ENCODE measurements around the gene FIGN.

FIGN gene

DNA sequence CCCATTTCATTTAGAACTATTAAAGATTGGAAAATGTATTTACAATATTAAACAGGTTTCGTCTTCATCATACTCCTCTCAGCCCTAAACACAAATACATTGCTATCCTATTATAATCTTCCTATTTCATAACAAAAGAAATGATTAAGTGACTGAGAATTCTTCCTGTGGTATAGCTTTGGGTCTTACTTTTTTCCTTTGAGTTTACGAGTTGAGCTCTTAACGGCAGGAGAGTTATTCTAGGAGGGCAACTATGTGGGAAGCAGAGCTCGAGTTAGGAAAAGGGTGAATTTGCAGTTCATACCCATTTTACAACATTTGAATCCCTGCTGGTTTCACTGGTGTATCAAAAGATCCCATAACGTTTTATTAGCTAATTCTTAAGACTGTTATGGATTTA lies 105.0 kb downstream of the FIGN start:
- H3K27ac ChIP-seq (ENCODE audit: low read length): no peak overlapping the region
- TF ChIP-seq EZH2phosphoT487 (IDR thresholded peaks at IDR 0.05; ENCODE audit: low read depth): no peak
- TF ChIP-seq, protein P1, sequence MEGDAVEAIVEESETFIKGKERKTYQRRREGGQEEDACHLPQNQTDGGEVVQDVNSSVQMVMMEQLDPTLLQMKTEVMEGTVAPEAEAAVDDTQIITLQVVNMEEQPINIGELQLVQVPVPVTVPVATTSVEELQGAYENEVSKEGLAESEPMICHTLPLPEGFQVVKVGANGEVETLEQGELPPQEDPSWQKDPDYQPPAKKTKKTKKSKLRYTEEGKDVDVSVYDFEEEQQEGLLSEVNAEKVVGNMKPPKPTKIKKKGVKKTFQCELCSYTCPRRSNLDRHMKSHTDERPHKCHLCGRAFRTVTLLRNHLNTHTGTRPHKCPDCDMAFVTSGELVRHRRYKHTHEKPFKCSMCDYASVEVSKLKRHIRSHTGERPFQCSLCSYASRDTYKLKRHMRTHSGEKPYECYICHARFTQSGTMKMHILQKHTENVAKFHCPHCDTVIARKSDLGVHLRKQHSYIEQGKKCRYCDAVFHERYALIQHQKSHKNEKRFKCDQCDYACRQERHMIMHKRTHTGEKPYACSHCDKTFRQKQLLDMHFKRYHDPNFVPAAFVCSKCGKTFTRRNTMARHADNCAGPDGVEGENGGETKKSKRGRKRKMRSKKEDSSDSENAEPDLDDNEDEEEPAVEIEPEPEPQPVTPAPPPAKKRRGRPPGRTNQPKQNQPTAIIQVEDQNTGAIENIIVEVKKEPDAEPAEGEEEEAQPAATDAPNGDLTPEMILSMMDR (IDR thresholded peaks at IDR 0.05; ENCODE audit: low read depth, low read length): no peak
- no peaks in the 10 kb centered on the region for H3K36me3 ChIP-seq (replicated peaks; ENCODE audit: low read depth, low read length)
- no peak overlapping the region for H3K9ac ChIP-seq (ENCODE audit: low read length)
- H2AFZ ChIP-seq (ENCODE audit: low read depth, low read length): no peak overlapping the region
- H3K4me1 ChIP-seq (ENCODE audit: low read length): no peaks in the 10 kb centered on the region
- no peak overlapping the region for H3K4me3 ChIP-seq (ENCODE audit: low read length)
- H3K4me2 ChIP-seq (ENCODE audit: low read length): no peak overlapping the region
- H3K79me2 ChIP-seq (ENCODE audit: low read length): no peaks in the 10 kb centered on the region
- no peaks in the 10 kb centered on the region for H3K27me3 ChIP-seq (ENCODE audit: low read depth, low read length)
- H4K20me1 ChIP-seq (ENCODE audit: insufficient read depth, low read length): no peaks in the 10 kb centered on the region
- H3K9me3 ChIP-seq (ENCODE audit: insufficient read depth, low read length): no peaks in the 10 kb centered on the region; the same call in 1 of the 2 replicates

DNA sequence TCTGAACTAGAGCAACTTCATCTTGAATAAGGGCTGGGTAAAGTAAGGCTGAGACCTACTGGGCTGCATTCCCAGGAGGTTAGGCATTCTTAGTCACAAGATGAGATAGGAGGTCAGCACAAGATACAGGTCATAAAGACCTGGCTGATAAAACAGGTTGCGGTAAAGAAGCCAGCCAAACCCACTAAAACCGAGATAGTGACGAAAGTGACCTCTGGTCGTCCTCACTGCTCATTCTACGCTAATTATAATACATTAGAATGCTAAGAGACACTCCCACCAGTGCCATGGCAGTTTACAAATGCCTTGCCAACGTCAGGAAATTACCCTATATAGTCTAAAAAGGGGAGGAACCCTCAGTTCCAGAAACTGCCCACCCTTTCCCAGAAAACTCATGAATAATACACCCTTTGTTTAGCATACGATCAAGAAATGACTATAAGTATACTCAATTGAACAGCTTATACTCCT lies 109.1 kb downstream of the FIGN start:
- Histone ChIP-seq H3K4me2 (ENCODE audit: low read length) (no peak overlapping the region), H2AFZ (ENCODE audit: low read depth, low read length) (no peak overlapping the region), H3K79me2 (ENCODE audit: low read length) (no peaks in the 10 kb centered on the region), H3K36me3 (replicated peaks; ENCODE audit: low read depth, low read length) (no peaks in the 10 kb centered on the region), H3K27ac (ENCODE audit: low read length) (no peak overlapping the region), H3K9ac (ENCODE audit: low read length) (no peak overlapping the region), H3K4me1 (ENCODE audit: low read length) (no peaks in the 10 kb centered on the region), H4K20me1 (ENCODE audit: insufficient read depth, low read length) (no peaks in the 10 kb centered on the region), H3K9me3 (ENCODE audit: insufficient read depth, low read length) (no peaks in the 10 kb centered on the region; the same call in 1 of the 2 replicates), H3K27me3 (ENCODE audit: low read depth, low read length) (no peaks in the 10 kb centered on the region), H3K4me3 (ENCODE audit: low read length) (no peak overlapping the region)
- TF ChIP-seq, protein P1 (IDR thresholded peaks at IDR 0.05; ENCODE audit: low read depth, low read length): no peak

DNA sequence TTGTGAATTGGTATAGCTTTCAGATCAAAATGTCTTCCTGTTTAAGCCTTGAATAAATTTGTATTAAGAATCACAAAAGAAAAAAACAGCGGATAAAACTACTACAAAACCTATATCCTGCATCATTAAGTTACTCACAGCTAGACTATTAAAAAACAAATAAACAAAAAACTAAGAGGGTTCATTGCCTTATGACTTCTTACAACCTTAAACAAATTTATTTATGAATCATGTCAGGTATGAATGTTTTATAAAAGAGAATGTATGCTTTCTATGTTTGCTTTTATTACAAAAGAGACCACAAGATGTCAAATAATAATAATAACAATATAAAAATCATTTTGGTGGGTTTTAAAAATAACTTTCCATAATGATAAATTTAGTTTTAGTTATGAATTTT lies 109.6 kb downstream of the FIGN start:
- H3K27me3 ChIP-seq (ENCODE audit: low read depth, low read length): no peaks in the 10 kb centered on the region
- no peaks in the 10 kb centered on the region; the same call in 1 of the 2 replicates for H3K9me3 ChIP-seq (ENCODE audit: insufficient read depth, low read length)
- no peaks in the 10 kb centered on the region for H4K20me1 ChIP-seq (ENCODE audit: insufficient read depth, low read length)
- no peak overlapping the region for H2AFZ ChIP-seq (ENCODE audit: low read depth, low read length)
- H3K36me3 ChIP-seq (replicated peaks; ENCODE audit: low read depth, low read length): no peaks in the 10 kb centered on the region
- no peak overlapping the region for H3K9ac ChIP-seq (ENCODE audit: low read length)
- H3K27ac ChIP-seq (ENCODE audit: low read length): no peak overlapping the region
- no peaks in the 10 kb centered on the region for H3K79me2 ChIP-seq (ENCODE audit: low read length)
- H3K4me2 ChIP-seq (ENCODE audit: low read length): no peak overlapping the region
- H3K4me1 ChIP-seq (ENCODE audit: low read length): no peaks in the 10 kb centered on the region
- H3K4me3 ChIP-seq (ENCODE audit: low read length): no peak overlapping the region
- TF ChIP-seq, protein P1 (IDR thresholded peaks at IDR 0.05; ENCODE audit: low read depth, low read length): no peak
- TF ChIP-seq EZH2phosphoT487 (IDR thresholded peaks at IDR 0.05; ENCODE audit: low read depth): no peak

DNA sequence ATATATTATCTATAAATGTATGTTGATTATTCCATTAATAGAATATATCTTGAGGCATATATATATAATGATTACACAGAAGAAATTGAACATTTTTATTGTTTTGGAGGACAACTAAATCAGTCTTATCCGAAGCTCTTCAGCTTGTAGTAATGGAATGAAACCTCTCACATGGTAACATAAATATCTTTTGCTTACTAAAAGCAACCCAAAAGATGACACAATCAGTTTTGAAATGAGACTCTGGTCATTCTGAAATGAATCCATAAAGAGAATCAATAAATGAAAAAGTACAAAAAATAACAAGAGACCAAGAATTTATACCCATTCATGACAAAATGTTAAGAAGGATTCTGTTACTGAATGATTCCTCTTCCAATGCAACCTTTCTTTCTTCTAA lies 110.2 kb downstream of the FIGN start:
- H2AFZ ChIP-seq (ENCODE audit: low read depth, low read length): no peak overlapping the region
- H3K36me3 ChIP-seq (replicated peaks; ENCODE audit: low read depth, low read length): no peaks in the 10 kb centered on the region
- H3K9me3 ChIP-seq (ENCODE audit: insufficient read depth, low read length): no peaks in the 10 kb centered on the region; the same call in 1 of the 2 replicates
- H3K9ac ChIP-seq (ENCODE audit: low read length): no peak overlapping the region
- no peak overlapping the region for H3K4me3 ChIP-seq (ENCODE audit: low read length)
- no peaks in the 10 kb centered on the region for H3K4me1 ChIP-seq (ENCODE audit: low read length)
- TF ChIP-seq, protein P1 (IDR thresholded peaks at IDR 0.05; ENCODE audit: low read depth, low read length): no peak
- TF ChIP-seq EZH2phosphoT487 (IDR thresholded peaks at IDR 0.05; ENCODE audit: low read depth): no peak
- no peaks in the 10 kb centered on the region for H3K27me3 ChIP-seq (ENCODE audit: low read depth, low read length)
- H3K27ac ChIP-seq (ENCODE audit: low read length): no peak overlapping the region
- H3K4me2 ChIP-seq (ENCODE audit: low read length): no peak overlapping the region
- no peaks in the 10 kb centered on the region for H3K79me2 ChIP-seq (ENCODE audit: low read length)
- H4K20me1 ChIP-seq (ENCODE audit: insufficient read depth, low read length): no peaks in the 10 kb centered on the region
